GM23338 (cell line): ENCODE results near the gene C1orf115. TPM values are rescaled to one million over a fixed set of nuclear protein-coding genes. Genes with fewer than 3 reads are reported as not detected.

Experiments
- ATAC-seq: fragments of 200-7000 bp; cut with Tn5 transposase; 3 replicates; pipeline ENCODE4 v1.9.1; 2020
- DNase-seq: peaks from one replicate; pipeline ENCODE4 v3.0.0-alpha.2; 2015; ENCODE audit warnings: low spot score
- H2AFZ ChIP-seq: fragments of 200-600 bp; sonication (generic); 2 replicates; pipeline ENCODE4 v1.8.0; 2016; ENCODE audit warnings: antibody characterized with exemption, mild to moderate bottlenecking, moderate library complexity
- H3F3A ChIP-seq: fragments of 200-600 bp; sonication (generic); replicated peaks from 2 replicates; pipeline ENCODE4 v1.8.0; 2017; ENCODE audit warnings: antibody characterized with exemption, mixed run types, low read depth
- H3K27ac ChIP-seq: fragments of 200-600 bp; sonication (generic); 2 replicates; pipeline ENCODE4 v1.6.1; 2016; ENCODE audit warnings: low read depth
- H3K27me3 ChIP-seq: fragments of 200-600 bp; sonication (generic); 2 replicates; pipeline ENCODE4 v1.8.0; 2016; ENCODE audit warnings: mild to moderate bottlenecking, mixed run types, moderate library complexity; ENCODE audit not compliant: insufficient read depth
- H3K36me3 ChIP-seq: fragments of 200-600 bp; sonication (generic); 2 replicates; pipeline ENCODE4 v1.8.0; 2016; ENCODE audit warnings: mild to moderate bottlenecking; ENCODE audit not compliant: insufficient read depth
- H3K4me1 ChIP-seq: fragments of 200-600 bp; sonication (generic); 2 replicates; pipeline ENCODE4 v1.8.0; 2016; ENCODE audit warnings: mild to moderate bottlenecking, moderate library complexity; ENCODE audit not compliant: insufficient read depth
- H3K4me2 ChIP-seq: fragments of 200-600 bp; sonication (generic); 2 replicates; pipeline ENCODE4 v1.7.1; 2017; ENCODE audit warnings: mixed run types
- H3K4me3 ChIP-seq: fragments of 200-600 bp; sonication (generic); 2 replicates; pipeline ENCODE4 v1.6.1; 2016; ENCODE audit warnings: mixed run types
- H3K79me2 ChIP-seq: fragments of 200-600 bp; sonication (generic); replicated peaks from 2 replicates; pipeline ENCODE4 v1.8.0; 2017; ENCODE audit warnings: mild to moderate bottlenecking; ENCODE audit not compliant: insufficient read depth
- H3K9me2 ChIP-seq: fragments of 200-600 bp; sonication (generic); 2 replicates; pipeline ENCODE4 v1.8.0; 2017; ENCODE audit not compliant: insufficient read depth
- H4K20me1 ChIP-seq: fragments of 200-600 bp; sonication (generic); replicated peaks from 2 replicates; pipeline ENCODE4 v1.8.0; 2017; ENCODE audit warnings: mild to moderate bottlenecking; ENCODE audit not compliant: insufficient read depth
- H3K27ac Mint-ChIP-seq: 2 replicates; pipeline ENCODE4 v1.8.0; 2020; ENCODE audit warnings: inconsistent platforms, mild to moderate bottlenecking, moderate library complexity, mixed read lengths
- H3K27me3 Mint-ChIP-seq: 3 replicates; pipeline ENCODE4 v1.8.0; 2022; ENCODE audit warnings: low read depth, mild to moderate bottlenecking, moderate library complexity, mixed read lengths, inconsistent platforms; ENCODE audit not compliant: insufficient read depth, poor library complexity
- H3K36me3 Mint-ChIP-seq: 3 replicates; pipeline ENCODE4 v1.8.0; 2021; ENCODE audit warnings: low read depth, mild to moderate bottlenecking, inconsistent platforms, moderate library complexity, mixed read lengths
- H3K4me1 Mint-ChIP-seq: 3 replicates; pipeline ENCODE4 v1.8.0; 2020; ENCODE audit warnings: mild to moderate bottlenecking, inconsistent platforms, mixed read lengths
- H3K4me3 Mint-ChIP-seq: 3 replicates; pipeline ENCODE4 v1.8.0; 2021; ENCODE audit warnings: moderate library complexity, mild to moderate bottlenecking, inconsistent platforms, mixed read lengths
- H3K9me3 Mint-ChIP-seq: 3 replicates; pipeline ENCODE4 v1.8.0; 2020; ENCODE audit warnings: moderate library complexity, mild to moderate bottlenecking, inconsistent platforms, mixed read lengths
- CREB1 ChIP-seq: fragments of 250-450 bp; sonication (Bioruptor Pico); IDR thresholded peaks from 2 replicates; pipeline ENCODE4 v1.5.0; 2020; ENCODE audit warnings: low read depth, mild to moderate bottlenecking, moderate library complexity
- CTCF ChIP-seq, 2 experiments: fragments of 200-600 bp in 1 of 2; sonication (generic) in 1 of 2; conservative IDR thresholded peaks; 2 replicates each; pipeline versions ENCODE4 v1.5.1 to v1.6.1; 2016 to 2017; ENCODE audit warnings: antibody characterized with exemption in 2 of 2, low read depth in 2 of 2, mild to moderate bottlenecking in 2 of 2, moderate library complexity in 1 of 2
- ETS1 ChIP-seq: IDR thresholded peaks from 2 replicates; pipeline ENCODE4 v1.6.1; 2016; ENCODE audit warnings: antibody characterized with exemption
- EZH2 ChIP-seq: fragments of 200-600 bp; sonication (generic); IDR thresholded peaks from one replicate; pipeline ENCODE4 v1.8.0; 2017; ENCODE audit warnings: antibody characterized with exemption, mild to moderate bottlenecking, low read depth; ENCODE audit not compliant: unreplicated experiment
- EZH2phosphoT487 ChIP-seq: fragments of 200-600 bp; sonication (generic); IDR thresholded peaks from one replicate; pipeline ENCODE4 v1.8.1; 2018; ENCODE audit warnings: antibody characterized with exemption; ENCODE audit not compliant: unreplicated experiment
- JUNB ChIP-seq: IDR thresholded peaks from one replicate; pipeline ENCODE4 v1.6.1; 2016; ENCODE audit warnings: antibody characterized with exemption; ENCODE audit not compliant: unreplicated experiment
- NANOG ChIP-seq: IDR thresholded peaks from 2 replicates; pipeline ENCODE4 v1.6.1; 2016; ENCODE audit warnings: antibody characterized with exemption, borderline replicate concordance
- POLR2AphosphoS5 ChIP-seq: IDR thresholded peaks from 2 replicates; pipeline ENCODE4 v1.6.1; 2016; ENCODE audit warnings: antibody characterized with exemption, low read depth
- REST ChIP-seq: IDR thresholded peaks from one replicate; pipeline ENCODE4 v1.6.1; 2018; ENCODE audit warnings: antibody characterized with exemption; ENCODE audit not compliant: unreplicated experiment
- STAT1 ChIP-seq: IDR thresholded peaks from one replicate; pipeline ENCODE4 v1.6.1; 2016; ENCODE audit warnings: antibody characterized with exemption; ENCODE audit not compliant: unreplicated experiment
- ZNF114 ChIP-seq: fragments of 250-450 bp; sonication (Bioruptor Pico); IDR thresholded peaks from 2 replicates; pipeline ENCODE4 v1.5.0; 2020; ENCODE audit warnings: mild to moderate bottlenecking, moderate library complexity
- ZNF331 ChIP-seq: fragments of 250-450 bp; sonication (Bioruptor Pico); IDR thresholded peaks from 2 replicates; pipeline ENCODE4 v1.5.0; 2020; ENCODE audit warnings: low read depth, mild to moderate bottlenecking, moderate library complexity
- ZNF462 ChIP-seq: fragments of 250-450 bp; sonication (Bioruptor Pico); IDR thresholded peaks from 2 replicates; pipeline ENCODE4 v1.5.0; 2020; ENCODE audit warnings: mild to moderate bottlenecking, moderate library complexity
- polyA plus RNA-seq: library from polyadenylated mRNA; unstranded; fragments of >200 nt; fragmentation: Nextera tagmentation; extraction: Ambion mirVana; gene quantifications from 2 replicates; pipeline ENCODE4 v1.2.1, GENCODE V29; 2016
- total RNA-seq: library from RNA; depleted of rRNA; stranded (reverse); fragments of >200 nt; shearing (Covaris generic); gene quantifications from 2 replicates; pipeline ENCODE4 v1.2.3, GENCODE V29; 2014

C1orf115 gene
- total and polyA plus RNA-seq, 2 experiments from 2014 or later = 2.5 to 6.0 TPM

GRCh38 chr1:220742520-220742919 is 52.4 kb downstream of the C1orf115 start:
- Histone ChIP-seq H3K4me1 (peaks cover 9% of the 10 kb centered on the region), H2AFZ (no peak overlapping the region), H3K36me3 (no peaks in the 10 kb centered on the region), H3K9me2 (no peaks in the 10 kb centered on the region), H3K27me3 (peaks cover 22% of the 10 kb centered on the region), H3K4me2 (no peak overlapping the region), H3K27ac (no peak overlapping the region), H3K4me3 (no peak overlapping the region), H3K79me2 (no peaks in the 10 kb centered on the region), H4K20me1 (no peaks in the 10 kb centered on the region), H3F3A (no peaks in the 10 kb centered on the region)
- ATAC-seq = no peak
- Mint-ChIP-seq H3K36me3 (no peaks in the 10 kb centered on the region), H3K9me3 (no peaks in the 10 kb centered on the region), H3K27me3 (peaks cover 11% of the 10 kb centered on the region), H3K27ac (no peak overlapping the region), H3K4me1 (peaks cover 16% of the 10 kb centered on the region; the same call in 2 of the 3 replicates), H3K4me3 (no peak overlapping the region)
- no peak for DNase-seq
- TF ChIP-seq ZNF331 (CRISPR knock-in tag) = no peak
- no peak for TF ChIP-seq EZH2
- TF ChIP-seq ZNF114 (CRISPR knock-in tag) = no peak
- TF ChIP-seq JUNB = no peak
- TF ChIP-seq POLR2AphosphoS5 = no peak
- no peak for TF ChIP-seq CTCF (conservative IDR thresholded peaks at IDR 0.05; ENCODE audit: low read depth in 2 of 2)
- no peak for TF ChIP-seq ETS1
- no peak for TF ChIP-seq ZNF462
- TF ChIP-seq NANOG = no peak
- TF ChIP-seq REST = no peak
- no peak for TF ChIP-seq STAT1
- no peak for TF ChIP-seq CREB1
- no peak for TF ChIP-seq EZH2phosphoT487
